Osteoblast (primary cell): ENCODE data around the gene SORCS3. TPM values are rescaled to one million over a fixed set of nuclear protein-coding genes. Genes with fewer than 3 reads are reported as not detected.

Source experiments
- DNase-seq: peaks from one replicate; pipeline ENCODE4 v3.0.0; 2011; ENCODE audit warnings: low spot score, mixed read lengths; ENCODE audit not compliant: insufficient read length; ENCODE audit errors: missing footprints
- H2AFZ ChIP-seq: 2 replicates; pipeline ENCODE4 v1.6.0; 2011; ENCODE audit warnings: mild to moderate bottlenecking, low read length
- H3K27ac ChIP-seq: 2 replicates; pipeline ENCODE4 v1.5.1; 2011; ENCODE audit warnings: mild to moderate bottlenecking, low read depth, low read length, moderate library complexity
- H3K27me3 ChIP-seq: 2 replicates; pipeline ENCODE4 v1.6.0; 2012; ENCODE audit warnings: mild to moderate bottlenecking, control low read depth, inconsistent platforms, low read length, moderate library complexity; ENCODE audit not compliant: insufficient read depth
- H3K36me3 ChIP-seq: 2 replicates; pipeline ENCODE4 v1.5.1; 2011; ENCODE audit warnings: mild to moderate bottlenecking, low read length, control low read depth, moderate library complexity; ENCODE audit not compliant: insufficient read depth
- H3K4me1 ChIP-seq: 2 replicates; pipeline ENCODE4 v1.5.1; 2011; ENCODE audit warnings: mild to moderate bottlenecking, low read length, control low read depth, moderate library complexity; ENCODE audit not compliant: insufficient read depth
- H3K4me2 ChIP-seq: 2 replicates; pipeline ENCODE4 v1.6.0; 2011; ENCODE audit warnings: mild to moderate bottlenecking, low read length; ENCODE audit not compliant: insufficient read depth
- H3K4me3 ChIP-seq: fragments of 200-600 bp; sonication (generic); 3 replicates; pipeline ENCODE4 v1.5.1; 2012; ENCODE audit warnings: mild to moderate bottlenecking, low read length, inconsistent platforms; ENCODE audit not compliant: insufficient read depth
- H3K79me2 ChIP-seq: 2 replicates; pipeline ENCODE4 v1.6.0; 2012; ENCODE audit warnings: mild to moderate bottlenecking, low read length, control low read depth, inconsistent platforms; ENCODE audit not compliant: insufficient read depth
- H3K9me3 ChIP-seq: 2 replicates; pipeline ENCODE4 v1.5.1; 2011; ENCODE audit warnings: low read depth, low read length, control low read depth
- H4K20me1 ChIP-seq: 2 replicates; pipeline ENCODE4 v1.6.0; 2012; ENCODE audit warnings: mild to moderate bottlenecking, low read length, control low read depth; ENCODE audit not compliant: insufficient read depth
- total RNA-seq: library from RNA; depleted of rRNA; stranded (reverse); fragments of >200 nt; gene quantifications from 2 replicates; pipeline ENCODE4 v1.2.3, GENCODE V29; 2012
- TF ChIP-seq, protein P1 (sequence below): IDR thresholded peaks from 2 replicates; pipeline ENCODE4 v1.5.1; 2011; ENCODE audit warnings: mild to moderate bottlenecking, low read depth, low read length, moderate library complexity; ENCODE audit errors: extremely low read depth

SORCS3 gene
- total RNA-seq, 1 donor, result not detected

DNA sequence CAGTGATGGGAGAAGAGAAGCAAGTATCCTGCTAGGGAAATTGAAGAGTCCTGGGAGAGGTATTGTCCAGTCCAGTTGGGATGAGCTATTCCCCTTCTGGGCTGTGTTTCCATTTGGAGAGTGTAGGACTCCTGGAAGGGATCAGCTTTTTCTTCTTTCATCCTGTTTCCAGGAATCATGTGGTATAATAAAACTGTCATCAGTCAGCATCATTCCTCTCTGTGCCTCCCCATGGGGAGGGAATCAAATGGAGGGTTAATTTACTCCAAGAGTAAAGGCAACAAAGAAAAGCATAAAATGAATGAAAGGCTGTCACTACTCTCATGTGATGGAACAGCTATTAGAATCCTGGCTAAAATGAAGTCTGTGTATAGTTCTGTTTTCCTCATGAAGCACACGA, 429.9 kb downstream of the SORCS3 start:
- Histone ChIP-seq H4K20me1 (no peaks in the 10 kb centered on the region), H3K4me1 (no peaks in the 10 kb centered on the region), H3K27me3 (no peaks in the 10 kb centered on the region), H3K36me3 (no peaks in the 10 kb centered on the region), H3K4me3 (no peak overlapping the region), H3K9me3 (peaks cover 3% of the 10 kb centered on the region), H3K27ac (no peak overlapping the region), H3K79me2 (no peaks in the 10 kb centered on the region), H3K4me2 (no peak overlapping the region), H2AFZ (no peak overlapping the region)
- DNase-seq, result no peak
- TF ChIP-seq, protein P1, sequence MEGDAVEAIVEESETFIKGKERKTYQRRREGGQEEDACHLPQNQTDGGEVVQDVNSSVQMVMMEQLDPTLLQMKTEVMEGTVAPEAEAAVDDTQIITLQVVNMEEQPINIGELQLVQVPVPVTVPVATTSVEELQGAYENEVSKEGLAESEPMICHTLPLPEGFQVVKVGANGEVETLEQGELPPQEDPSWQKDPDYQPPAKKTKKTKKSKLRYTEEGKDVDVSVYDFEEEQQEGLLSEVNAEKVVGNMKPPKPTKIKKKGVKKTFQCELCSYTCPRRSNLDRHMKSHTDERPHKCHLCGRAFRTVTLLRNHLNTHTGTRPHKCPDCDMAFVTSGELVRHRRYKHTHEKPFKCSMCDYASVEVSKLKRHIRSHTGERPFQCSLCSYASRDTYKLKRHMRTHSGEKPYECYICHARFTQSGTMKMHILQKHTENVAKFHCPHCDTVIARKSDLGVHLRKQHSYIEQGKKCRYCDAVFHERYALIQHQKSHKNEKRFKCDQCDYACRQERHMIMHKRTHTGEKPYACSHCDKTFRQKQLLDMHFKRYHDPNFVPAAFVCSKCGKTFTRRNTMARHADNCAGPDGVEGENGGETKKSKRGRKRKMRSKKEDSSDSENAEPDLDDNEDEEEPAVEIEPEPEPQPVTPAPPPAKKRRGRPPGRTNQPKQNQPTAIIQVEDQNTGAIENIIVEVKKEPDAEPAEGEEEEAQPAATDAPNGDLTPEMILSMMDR, result no peak

DNA sequence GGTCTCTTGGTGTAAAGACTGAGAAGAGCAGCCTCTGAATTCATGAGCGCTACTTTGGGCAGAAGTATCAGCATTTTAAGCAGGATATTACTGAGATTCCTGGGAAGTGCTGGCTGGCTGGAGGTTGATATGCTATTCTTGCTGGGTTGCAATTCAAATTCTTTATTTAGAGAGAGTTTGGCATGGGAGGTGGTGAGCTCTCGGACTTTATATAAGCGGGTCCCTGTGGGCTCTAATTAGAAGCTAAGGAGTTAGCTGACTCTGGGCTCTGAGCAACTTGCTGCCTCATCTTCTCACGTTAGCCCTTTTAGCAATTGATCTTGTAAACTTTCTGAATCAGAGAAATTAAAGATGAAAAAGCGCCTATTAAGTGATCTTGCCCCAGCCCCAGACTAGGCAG, 430.9 kb downstream of the SORCS3 start:
- H3K9me3 ChIP-seq, result peaks cover 3% of the 10 kb centered on the region
- no peak overlapping the region for H3K4me3 ChIP-seq
- TF ChIP-seq, protein P1, result no peak
- H4K20me1 ChIP-seq, result no peaks in the 10 kb centered on the region
- H2AFZ ChIP-seq, result no peak overlapping the region
- no peak overlapping the region for H3K4me2 ChIP-seq
- H3K27ac ChIP-seq, result no peak overlapping the region
- H3K79me2 ChIP-seq, result no peaks in the 10 kb centered on the region
- no peak for DNase-seq
- no peaks in the 10 kb centered on the region for H3K27me3 ChIP-seq
- H3K36me3 ChIP-seq, result no peaks in the 10 kb centered on the region
- H3K4me1 ChIP-seq, result no peaks in the 10 kb centered on the region

DNA sequence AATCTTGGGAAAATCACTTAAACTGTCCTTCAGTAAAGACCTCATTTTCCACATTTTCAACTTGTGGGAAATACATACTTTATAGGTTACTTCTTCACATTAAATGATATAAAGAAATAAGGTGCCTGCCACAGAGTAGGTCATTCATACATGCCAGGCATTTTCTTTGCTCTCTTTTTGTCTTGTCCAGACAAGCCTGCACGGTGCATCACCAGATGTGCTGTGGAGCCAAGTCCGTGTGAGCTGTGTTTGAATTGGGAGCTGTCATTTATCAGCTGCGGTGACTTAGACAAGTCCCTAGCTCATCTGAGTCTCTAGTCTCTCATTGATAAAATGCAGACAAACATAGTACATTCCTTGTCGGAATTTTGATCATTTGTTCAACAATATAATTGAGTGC, 432.9 kb downstream of the SORCS3 start:
- H2AFZ ChIP-seq, result no peak overlapping the region
- no peaks in the 10 kb centered on the region for H3K36me3 ChIP-seq
- no peaks in the 10 kb centered on the region for H3K79me2 ChIP-seq
- no peak overlapping the region for H3K4me2 ChIP-seq
- no peaks in the 10 kb centered on the region for H3K4me1 ChIP-seq
- peaks cover 3% of the 10 kb centered on the region for H3K9me3 ChIP-seq
- H3K27ac ChIP-seq, result no peak overlapping the region
- no peaks in the 10 kb centered on the region for H3K27me3 ChIP-seq
- TF ChIP-seq, protein P1, result no peak
- no peak overlapping the region for H3K4me3 ChIP-seq
- DNase-seq, result no peak
- no peaks in the 10 kb centered on the region for H4K20me1 ChIP-seq

DNA sequence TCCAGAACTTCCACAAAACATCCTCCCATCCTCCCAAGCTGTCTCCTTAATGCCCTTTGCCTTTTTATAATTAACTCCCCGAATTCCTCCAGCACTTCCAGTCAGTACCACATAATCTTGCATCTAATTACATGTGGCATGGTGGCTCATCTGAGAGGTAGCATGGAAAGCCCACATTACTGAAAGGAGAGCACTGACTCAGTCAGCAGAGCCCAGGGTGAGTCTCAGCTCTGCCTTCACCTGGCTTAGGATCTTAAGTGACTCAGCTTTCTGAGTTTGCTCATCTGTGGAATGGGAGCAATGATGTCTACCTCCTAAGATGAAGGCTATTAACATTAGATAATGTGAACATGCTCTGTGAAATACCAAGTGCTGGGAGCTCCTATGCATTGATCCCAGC, 433.9 kb downstream of the SORCS3 start:
- Histone ChIP-seq H3K4me1 (no peaks in the 10 kb centered on the region), H2AFZ (no peak overlapping the region)
- TF ChIP-seq, protein P1, result no peak

More for the DNA sequence above, 433.9 kb downstream of the SORCS3 start:
- H3K27ac ChIP-seq, result no peak overlapping the region
- H4K20me1 ChIP-seq, result no peaks in the 10 kb centered on the region
- H3K36me3 ChIP-seq, result no peaks in the 10 kb centered on the region
- DNase-seq, result no peak
- no peaks in the 10 kb centered on the region for H3K27me3 ChIP-seq
- peaks cover 3% of the 10 kb centered on the region for H3K9me3 ChIP-seq
- no peak overlapping the region for H3K4me2 ChIP-seq
- H3K4me3 ChIP-seq, result no peak overlapping the region
- no peaks in the 10 kb centered on the region for H3K79me2 ChIP-seq
